ENCODE measurements around the gene MAP4K4.
"Not testable (repeated sequence)": the region's sequence is repeated elsewhere in the genome, so short reads cannot be mapped to it uniquely, and the experiment has no call there.

The MAP4K4 gene

DNA sequence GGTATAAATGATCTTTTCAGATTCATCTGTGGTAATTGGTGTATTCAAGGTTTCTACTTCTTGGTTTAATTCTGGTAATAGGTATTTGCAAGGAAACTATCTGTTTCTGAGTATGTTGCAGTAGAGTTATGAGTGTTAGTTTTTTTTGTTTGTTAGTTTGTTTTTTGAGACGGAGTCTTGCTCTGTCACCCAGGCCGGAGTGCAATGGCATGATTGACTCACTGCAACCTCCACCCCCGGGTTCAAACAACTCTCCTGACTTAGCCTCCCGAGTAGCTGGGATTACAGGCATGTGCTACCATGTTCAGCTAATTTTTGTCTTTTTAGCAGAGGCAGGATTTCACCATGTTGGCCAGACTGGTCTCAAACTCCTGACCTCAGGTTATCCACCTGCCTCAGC lies 233.3 kb downstream of the MAP4K4 start:
- DNase-seq: no peak

- DNase-seq: peak; percentile 36
These were observed 233.9 kb downstream of the MAP4K4 start for GRCh38 chr2:101931402-101931801.

DNA sequence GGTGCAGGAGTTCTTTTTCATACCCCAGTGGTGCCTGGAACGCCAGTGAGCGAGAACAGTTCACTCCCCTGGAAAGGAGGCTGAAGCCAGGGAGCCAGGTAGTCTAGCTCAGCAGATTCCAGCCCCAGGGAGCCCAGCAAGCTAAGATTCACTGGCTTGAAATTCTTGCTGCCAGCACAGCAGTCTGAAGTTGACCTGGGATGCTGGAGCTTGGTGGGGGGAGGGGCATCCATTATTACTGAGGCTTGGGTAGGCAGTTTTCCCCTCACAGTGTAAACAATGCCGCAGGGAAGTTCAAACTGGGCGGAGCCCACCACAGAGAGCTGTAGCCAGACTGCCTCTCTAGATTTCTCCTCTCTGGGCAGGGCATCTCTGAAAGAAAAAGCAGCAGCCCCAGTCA lies 238.3 kb downstream of the MAP4K4 start:
- not testable (repeated sequence) for DNase-seq

- no peak for DNase-seq
These were observed 245.3 kb downstream of the MAP4K4 start for GRCh38 chr2:101942851-101943250.
